Activated CD4-positive, alpha-beta T cell treated with anti-CD3 and anti-CD28 coated beads, Interleukin-2, amount 50 U/mL, for 16 hours (primary cell): ENCODE results near the gene DUOXA1.
"Not testable (repeated sequence)": the region's sequence is repeated elsewhere in the genome, so short reads cannot be mapped to it uniquely, and the experiment has no call there.

ENCODE experiments used
- DNase-seq: peaks from one replicate; pipeline ENCODE4 v3.0.0-alpha.2; 2020

DUOXA1 gene

GRCh38 chr15:45112143-45112590, 17.5 kb downstream of the DUOXA1 start:
- no peak for DNase-seq

GRCh38 chr15:45111390-45112142, 18.1 kb downstream of the DUOXA1 start:
- no peak for DNase-seq

GRCh38 chr15:45110256-45110820, 19.3 kb downstream of the DUOXA1 start:
- DNase-seq: no peak

DNA sequence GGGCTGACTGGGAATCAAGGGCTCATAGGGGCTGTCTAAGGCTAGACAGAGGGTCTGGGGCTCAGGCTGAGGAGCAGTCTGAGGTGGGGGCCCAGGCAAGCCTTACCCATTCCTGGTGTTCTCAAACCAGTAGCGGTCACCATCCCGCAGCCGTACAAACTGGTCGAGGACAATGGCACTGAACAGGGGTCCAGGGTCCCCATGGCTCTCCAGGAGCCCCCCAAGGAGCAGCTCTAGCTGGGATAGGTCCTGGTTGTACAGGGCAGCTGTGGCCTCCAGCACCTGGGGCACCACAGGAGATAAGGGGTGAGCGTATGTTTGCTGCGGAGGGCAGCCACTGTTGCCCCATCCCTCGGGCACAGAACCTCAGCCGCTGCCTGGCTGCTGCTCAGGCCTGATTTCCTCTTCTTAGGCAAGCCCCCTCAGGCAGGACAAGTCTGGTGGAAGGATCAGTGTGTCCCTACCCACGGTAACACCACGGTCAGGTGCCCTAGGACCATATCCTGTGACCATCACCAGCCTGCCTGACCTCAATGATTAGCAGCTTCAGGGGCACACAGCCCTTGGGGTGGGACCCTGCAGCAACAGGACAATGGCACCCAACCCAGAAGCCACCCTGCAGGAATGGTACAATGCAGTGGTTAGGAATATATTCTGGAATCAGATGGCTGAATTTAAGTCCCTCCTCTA, 21.6 kb downstream of the DUOXA1 start:
- no peak for DNase-seq

DNA sequence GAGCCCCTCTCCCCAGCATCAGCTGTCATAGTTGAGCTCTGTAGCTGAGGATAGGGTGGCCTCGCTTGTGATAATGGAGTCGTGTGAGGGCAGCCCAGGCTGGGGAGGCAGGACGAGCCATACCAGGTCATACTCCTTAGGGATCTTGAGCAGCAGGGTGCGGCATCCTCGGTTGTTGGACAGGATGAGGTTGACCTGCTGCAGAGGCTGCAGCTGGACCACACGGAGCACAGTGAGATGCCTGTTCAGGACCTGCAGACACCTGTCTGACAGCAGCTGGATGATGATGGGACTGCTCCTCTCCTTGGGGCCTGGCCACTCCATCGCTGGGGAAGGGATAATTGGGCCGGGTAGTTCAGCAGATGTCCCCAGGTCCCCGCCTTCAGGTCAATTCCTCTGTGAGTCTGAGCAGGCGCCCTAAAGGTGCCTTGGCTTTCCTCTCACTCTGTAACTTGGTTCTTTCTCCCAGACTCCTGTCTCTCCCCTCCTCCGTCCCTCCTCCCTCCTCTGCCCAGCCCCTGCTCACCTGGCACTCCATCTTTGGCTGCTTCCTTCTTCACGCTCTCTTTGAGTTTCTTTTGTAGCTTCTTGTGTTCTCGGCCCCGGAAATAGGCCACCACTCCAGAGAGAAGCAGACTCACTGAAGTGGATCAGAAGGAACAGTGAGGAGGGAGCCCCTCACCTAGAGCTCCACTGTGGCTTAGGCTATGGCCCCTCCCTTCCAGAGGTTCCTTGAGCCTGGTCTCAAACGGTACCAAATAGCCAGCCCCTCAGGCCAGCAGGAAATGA, 23.5 kb downstream of the DUOXA1 start:
- no peak for DNase-seq

GRCh38 chr15:45105586-45105985, 24.1 kb downstream of the DUOXA1 start:
- DNase-seq: no peak

DNA sequence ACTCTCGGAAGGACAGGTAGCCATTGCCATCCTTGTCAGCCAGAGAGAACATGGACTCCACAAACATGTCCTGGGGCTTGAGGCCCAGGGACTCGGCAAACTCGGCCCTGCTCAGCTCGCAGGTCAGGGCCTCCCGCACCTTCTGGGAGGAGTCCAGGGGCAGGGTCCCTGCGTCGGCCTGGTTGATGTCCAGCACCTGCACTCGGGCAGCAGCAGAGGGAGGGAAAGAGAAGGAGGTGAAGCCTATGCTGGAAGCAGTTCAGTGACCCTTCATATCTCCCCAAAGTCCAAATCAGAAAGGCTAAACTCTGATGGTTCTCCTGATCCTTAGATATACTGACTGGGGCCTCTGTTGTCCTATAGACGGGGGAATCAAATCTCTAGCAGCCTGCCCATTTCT, 25.5 kb downstream of the DUOXA1 start:
- not testable (repeated sequence) for DNase-seq

DNA sequence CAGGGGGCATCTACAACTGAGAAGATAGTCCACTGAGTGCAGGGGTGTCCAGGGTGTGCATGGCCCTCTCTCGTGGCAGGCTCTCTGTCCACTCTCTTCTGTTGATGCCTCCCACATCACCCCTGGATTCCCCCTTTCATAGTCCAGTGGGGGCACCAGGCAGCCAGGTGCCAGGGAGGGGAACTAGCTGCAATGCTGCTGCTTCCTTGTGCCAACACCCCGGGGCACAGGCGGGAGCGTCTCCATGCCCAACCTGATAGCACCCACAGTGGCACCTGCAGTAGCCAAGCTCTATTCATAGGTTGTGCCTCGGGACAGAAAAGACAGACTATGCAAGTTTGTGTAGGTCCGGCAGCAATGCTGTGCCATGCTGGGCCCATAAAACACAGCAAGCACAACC, 27.5 kb downstream of the DUOXA1 start:
- DNase-seq: no peak

DNA sequence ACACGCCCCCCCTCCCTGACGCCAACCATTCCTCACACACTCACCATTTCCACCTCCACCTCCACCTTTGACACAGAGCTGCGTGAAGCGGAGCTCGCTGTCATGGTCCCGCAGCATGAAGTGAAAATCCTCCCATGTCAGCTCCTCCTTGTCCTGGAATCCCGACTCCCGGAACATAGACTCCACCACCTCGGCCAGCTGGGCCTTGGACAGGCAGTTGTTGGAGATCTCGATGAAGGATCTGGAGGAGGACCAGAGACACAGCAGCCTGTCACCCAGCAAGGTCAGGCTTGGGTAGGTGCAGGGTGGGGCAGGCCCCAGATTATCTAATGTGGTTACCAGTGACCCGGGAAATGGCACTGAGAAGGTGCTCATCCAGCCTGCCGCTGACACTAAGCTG, 27.9 kb downstream of the DUOXA1 start:
- no peak for DNase-seq

DNA sequence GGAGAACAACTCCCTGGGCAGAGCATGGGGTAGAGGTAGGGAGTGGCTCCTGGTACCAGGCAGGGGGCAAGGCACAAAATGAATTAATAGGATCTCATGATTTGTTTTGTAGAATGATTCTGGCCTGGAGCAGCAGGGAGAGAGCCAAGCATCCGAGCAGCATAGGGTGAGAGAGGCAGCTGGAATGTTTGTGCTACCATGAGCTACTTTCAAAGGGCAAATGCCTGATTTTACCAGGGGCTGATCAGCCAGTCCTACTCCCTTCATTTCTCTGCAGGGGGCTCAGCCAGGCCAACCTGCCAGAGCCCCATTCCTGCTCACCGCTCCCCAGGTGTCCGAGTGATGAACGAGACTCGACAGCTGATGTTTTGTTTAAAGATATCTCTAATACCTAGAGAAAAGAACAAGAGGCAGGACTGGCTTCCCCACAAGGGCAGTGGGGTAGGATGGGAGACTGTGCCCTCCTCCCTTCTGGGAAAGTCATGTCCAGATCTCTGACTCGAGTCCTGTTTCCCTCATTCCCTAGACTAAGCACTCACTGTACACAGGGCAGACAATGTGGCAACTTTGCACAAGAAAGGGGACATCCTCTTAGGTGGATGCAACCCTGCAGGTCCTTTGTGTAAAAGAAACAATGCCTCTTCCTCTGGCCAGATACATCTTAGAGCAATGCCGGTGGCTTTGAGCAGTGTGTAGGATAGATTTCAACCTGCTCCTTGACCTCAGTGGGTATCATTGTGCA, 28.6 kb downstream of the DUOXA1 start:
- DNase-seq: no peak

DNA sequence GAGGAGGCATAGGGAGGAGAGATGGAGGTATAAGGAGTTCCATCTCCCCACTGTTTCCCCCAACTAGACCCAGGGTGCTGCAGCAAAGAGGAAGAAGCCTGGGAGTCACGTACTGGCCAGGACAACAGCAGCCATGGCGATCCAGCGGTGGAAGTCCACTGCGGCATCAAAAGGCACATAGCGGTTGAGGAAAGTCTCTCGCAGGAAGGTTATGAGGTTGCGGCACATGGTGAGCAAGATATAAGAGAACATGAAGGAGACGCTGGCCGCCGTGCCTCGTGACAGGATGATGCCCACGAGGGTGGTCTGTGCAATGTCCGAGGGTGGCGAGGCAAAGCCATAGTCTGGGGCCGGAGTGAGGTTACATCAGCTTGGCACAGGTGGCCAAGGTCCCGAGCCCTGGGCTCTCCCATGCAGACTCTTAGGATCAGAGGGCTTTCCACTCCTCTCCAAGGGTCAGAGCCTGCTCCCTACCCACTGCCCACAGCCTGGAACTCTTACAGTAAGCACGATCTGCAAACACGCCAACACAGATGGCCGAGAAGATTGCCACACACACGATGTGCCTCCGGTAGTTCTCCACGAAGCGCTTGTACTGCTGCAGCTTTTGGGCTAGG, 30.0 kb downstream of the DUOXA1 start:
- DNase-seq: no peak

GRCh38 chr15:45097466-45097865, 32.2 kb downstream of the DUOXA1 start:
- DNase-seq: no peak

DNA sequence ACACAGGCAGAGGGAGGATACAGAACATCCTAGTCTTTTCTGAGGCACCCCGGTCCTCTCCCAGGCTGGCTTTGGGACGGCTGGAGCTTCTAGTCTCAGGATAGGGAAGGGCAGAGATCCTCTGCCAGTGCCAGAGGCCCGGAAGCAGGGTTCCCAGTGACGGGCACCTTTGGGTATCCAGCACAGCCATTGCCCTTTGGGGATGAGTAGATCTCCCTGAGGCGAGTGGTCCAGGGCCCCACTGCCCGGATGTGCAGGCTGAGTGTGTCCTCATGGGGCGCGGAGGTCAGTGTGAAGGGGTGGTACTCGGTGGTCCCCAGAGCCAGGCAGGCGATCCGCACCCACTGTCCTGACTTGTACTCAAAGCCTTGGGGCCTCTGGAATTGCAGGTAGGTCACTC, 34.0 kb downstream of the DUOXA1 start:
- DNase-seq: no peak

DNA sequence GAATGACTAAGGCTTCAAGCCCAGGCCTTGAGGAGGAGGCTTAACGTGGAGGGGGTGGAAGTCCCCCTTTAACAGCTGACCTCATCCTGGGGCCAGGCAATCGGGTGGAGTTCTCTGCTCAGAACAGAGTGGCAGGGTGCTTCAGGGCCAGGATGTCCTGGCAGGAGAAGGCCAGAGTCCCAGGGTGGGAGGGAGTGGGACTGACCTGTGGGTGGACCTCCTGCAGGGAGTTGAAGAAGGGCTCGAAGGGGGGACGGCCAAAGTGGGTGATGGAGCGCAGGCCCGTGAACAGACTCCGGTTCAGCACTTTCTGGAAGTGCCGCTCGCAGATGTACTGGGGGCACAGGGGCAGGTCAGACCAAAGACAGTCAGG, 35.3 kb downstream of the DUOXA1 start:
- no peak for DNase-seq

DNA sequence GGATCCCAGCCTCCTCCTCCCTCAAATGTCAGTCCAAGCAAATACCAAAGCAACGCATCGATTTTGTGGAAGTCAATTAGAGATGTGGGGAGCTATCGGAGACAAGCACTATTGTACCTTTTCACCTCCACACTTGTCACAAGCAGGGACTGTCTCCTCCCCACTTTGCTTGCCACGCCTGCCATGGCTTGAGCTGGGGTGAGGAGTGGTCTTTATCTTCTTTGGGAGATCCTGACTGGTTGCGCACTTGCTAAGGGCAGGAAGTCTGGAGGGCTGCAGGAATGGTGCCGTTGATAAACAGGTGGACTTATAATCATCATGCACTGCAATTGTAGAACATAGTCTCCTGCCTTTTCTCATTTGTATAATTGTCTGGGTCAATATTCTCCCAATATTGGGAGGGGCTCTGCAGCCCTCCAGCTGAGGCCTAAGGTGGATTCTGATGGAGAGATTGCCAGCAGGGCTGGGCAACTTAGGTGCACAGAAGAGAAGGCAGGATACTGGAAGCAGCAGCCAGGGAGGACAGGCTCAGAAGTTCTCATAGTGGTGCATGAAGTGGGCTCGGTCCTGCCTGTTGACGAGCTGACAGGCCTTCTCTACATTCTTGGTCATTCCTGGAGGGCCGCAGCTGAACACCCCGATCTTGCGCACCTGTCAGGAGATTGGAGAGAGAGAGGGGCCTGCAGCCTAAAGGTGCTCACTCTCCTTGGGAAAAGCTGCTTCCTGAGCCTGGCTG, 35.9 kb downstream of the DUOXA1 start:
- no peak for DNase-seq

GRCh38 chr15:45093013-45093412, 36.7 kb downstream of the DUOXA1 start:
- DNase-seq: no peak

DNA sequence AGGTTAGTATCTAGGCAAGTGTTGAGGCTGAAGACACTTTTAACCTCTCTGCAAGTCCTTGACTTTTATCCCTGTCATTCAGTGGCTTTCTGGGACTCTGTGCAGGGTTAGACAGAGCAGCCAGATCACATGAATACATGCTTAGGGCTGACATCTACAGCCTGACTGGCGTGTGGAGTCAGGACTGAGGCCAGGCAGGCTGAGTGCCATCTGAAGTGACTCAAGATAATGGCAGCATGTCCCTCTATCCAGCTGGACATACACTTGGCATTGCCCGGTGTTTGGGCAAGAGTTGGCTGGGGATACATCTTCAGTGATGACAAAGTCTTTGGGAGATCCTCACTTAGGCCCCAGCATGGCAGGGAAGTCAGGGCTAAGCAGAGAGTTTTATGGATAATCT, 38.1 kb downstream of the DUOXA1 start:
- no peak for DNase-seq

DNA sequence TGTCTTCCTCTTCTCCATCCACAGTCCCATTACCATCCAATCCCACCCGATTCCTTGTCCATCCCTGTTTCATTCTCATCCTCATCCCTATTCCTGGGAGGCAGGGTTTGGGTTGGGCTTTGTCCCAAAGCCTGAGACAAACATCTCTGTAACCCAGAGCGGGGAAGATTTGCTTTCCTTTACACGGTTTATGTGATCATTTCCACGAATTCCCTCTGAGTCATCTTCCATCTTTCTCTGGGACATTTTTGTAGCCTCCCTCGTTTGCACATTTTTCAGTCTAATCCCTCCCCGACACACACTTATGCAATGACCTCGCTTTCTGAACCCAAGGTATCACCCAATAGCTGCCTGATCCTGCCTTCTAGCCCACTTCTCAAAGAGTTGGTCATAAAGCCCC, 38.5 kb downstream of the DUOXA1 start:
- DNase-seq: no peak

GRCh38 chr15:45089712-45090373, 39.8 kb downstream of the DUOXA1 start:
- DNase-seq: no peak

DNA sequence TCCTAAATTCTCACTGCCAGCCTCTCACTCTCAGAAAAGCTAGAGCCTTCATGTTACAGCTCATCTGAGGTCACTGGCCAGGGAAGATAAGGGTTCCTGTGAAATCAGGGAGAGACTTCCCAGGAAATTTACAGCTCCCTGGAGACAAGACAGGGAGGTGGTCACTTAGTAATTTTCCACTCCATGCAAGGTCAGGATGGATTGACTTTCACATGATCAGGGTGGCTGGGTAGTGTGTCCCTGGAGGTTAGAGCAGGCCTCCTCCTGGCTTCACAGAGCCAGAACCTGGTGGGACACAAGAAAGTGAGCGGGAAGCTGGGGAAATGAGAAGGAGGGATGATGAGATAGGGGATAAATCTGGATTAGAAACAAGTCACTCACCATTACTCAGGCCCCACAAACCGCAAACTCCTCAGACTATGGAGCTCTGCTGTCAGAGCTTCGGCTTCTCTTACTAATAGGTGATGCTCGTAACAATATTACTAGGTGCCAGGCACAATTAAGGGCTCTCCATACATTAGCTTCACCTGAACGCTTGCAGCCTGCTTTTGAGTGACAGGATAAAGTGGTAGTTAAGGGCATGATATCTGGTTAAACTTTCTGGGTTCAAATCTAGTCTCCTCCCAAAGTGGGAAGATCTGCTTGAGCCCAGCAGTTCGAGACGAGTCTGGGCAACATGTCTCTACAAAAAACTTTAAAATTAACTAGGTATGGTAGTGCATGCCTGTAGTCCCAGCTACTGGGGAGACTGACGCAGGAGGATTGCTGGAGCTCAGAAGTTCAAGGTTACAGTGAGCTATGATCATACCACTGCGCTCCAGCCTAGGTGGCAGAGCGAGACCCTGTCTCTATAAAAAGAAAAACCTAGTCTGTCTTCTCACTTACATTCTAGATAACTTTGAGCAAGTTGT, 40.6 kb downstream of the DUOXA1 start:
- no peak for DNase-seq
